ENCODE results near the gene MT4. TPM values are rescaled to one million over a fixed set of nuclear protein-coding genes. Genes with fewer than 3 reads are reported as not detected.
"Not testable (repeated sequence)": the region's sequence is repeated elsewhere in the genome, so short reads cannot be mapped to it uniquely, and the experiment has no call there.

MT4 gene
- total and polyA plus RNA-seq, 12 donors, result not detected

- H3K4me1 ChIP-seq, result no peaks in the 10 kb centered on the region
- H3K27ac ChIP-seq, result no peak overlapping the region
- intact Hi-C loops (cut with DNase I), result no loop called here
- WGBS, 2 donors, result 77 to 78% methylated on average over 6 of the region's 6 CpGs
- H3K36me3 ChIP-seq, result no peaks in the 10 kb centered on the region
- ATAC-seq (no peak), DNase-seq (no peak)
- no peaks in the 10 kb centered on the region for H3K9me3 ChIP-seq
- peaks cover 0 to 13% (median 0%) of the 10 kb centered on the region in 7 donors for H3K27me3 ChIP-seq
- TF ChIP-seq CTCF (IDR thresholded peaks at IDR 0.05), result no peak
- no peak overlapping the region for H3K4me3 ChIP-seq
These were observed 15.6 kb downstream of the MT4 start for GRCh38 chr16:56580391-56581048.

GRCh38 chr16:56582911-56583310, 18.0 kb downstream of the MT4 start:
- H3K27ac ChIP-seq; DNase-seq; H3K4me1 ChIP-seq; H3K36me3 ChIP-seq; ATAC-seq; H3K4me3 ChIP-seq; intact Hi-C loops (cut with DNase I); H3K9me3 ChIP-seq: not testable (repeated sequence)
- peaks cover 0 to 24% (median 12%) of the 10 kb centered on the region in 7 donors for H3K27me3 ChIP-seq
- 86% methylated on average over 2 of the region's 2 CpGs for WGBS, 2 donors

- Histone ChIP-seq H3K36me3 (no peaks in the 10 kb centered on the region), H3K4me3 (no peak overlapping the region), H3K27ac (no peak overlapping the region), H3K9me3 (no peaks in the 10 kb centered on the region), H3K27me3 (peaks cover 0 to 30% (median 15%) of the 10 kb centered on the region in 7 donors), H3K4me1 (no peaks in the 10 kb centered on the region)
- intact Hi-C loops (cut with DNase I), result no loop called here
- no peak for TF ChIP-seq CTCF (IDR thresholded peaks at IDR 0.05)
- no peak for DNase-seq
- ATAC-seq, result no peak
- 49 to 50% methylated on average over 11 of the region's 11 CpGs for WGBS, 2 donors
These were observed 18.7 kb downstream of the MT4 start for GRCh38 chr16:56583351-56584168.

GRCh38 chr16:56584276-56584675, 19.4 kb downstream of the MT4 start:
- TF ChIP-seq CTCF (IDR thresholded peaks at IDR 0.05), result no peak
- WGBS, 2 donors, result 86 to 96% methylated on average over 11 of the region's 11 CpGs

More at GRCh38 chr16:56584276-56584675, 19.4 kb downstream of the MT4 start:
- DNase-seq (no peak), ATAC-seq (no peak)
- no peak overlapping the region for H3K4me3 ChIP-seq
- no peaks in the 10 kb centered on the region for H3K9me3 ChIP-seq
- no peak overlapping the region for H3K27ac ChIP-seq
- intact Hi-C loops (cut with DNase I), result no loop called here
- H3K4me1 ChIP-seq, result peaks cover 0 to 5% (median 4%) of the 10 kb centered on the region in 9 donors
- no peaks in the 10 kb centered on the region for H3K36me3 ChIP-seq
- peaks cover 3 to 37% (median 22%) of the 10 kb centered on the region in 7 donors for H3K27me3 ChIP-seq
